ENCODE data around the gene STOML3.

STOML3 gene

DNA sequence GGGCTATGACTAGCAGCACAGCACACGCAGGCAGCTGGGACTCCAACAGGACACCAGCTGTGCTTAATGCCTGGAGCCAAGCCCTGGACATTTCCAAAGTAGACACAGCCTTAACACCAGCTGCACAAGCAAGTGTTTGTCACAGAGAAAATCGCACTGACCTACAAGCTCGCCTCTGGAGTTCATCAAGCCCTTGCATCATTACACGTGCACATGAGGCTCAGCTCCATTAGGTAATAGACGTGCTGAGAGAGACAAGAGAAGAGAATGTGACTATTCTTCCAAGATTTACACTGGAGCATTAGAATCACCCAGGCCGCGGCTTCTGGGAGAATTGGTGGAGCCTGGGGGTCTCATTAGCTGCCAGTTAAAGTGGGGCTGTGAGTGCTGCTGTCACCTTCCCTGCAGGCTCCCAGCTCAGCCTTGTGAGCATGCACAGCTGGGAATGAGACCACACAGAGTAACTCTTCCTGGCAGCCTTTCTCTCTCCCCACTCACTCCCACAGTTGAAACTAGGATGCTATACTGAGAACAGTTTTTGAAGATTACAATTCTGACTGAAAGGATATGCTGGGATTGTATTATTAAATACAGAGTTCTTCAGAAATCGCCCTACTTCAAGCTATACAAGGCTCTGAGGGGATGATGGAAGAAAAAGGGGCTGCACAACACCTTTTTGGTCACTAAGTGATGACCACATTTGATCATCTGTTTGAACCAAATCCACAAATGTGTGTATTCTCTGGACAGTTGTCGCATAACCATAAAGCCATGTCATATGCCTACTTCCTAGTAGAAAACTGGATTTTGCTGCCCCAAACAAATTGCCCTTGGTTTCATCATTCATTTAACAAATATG, 10.5 kb downstream of the STOML3 start:
- DNase-seq = no peak

DNA sequence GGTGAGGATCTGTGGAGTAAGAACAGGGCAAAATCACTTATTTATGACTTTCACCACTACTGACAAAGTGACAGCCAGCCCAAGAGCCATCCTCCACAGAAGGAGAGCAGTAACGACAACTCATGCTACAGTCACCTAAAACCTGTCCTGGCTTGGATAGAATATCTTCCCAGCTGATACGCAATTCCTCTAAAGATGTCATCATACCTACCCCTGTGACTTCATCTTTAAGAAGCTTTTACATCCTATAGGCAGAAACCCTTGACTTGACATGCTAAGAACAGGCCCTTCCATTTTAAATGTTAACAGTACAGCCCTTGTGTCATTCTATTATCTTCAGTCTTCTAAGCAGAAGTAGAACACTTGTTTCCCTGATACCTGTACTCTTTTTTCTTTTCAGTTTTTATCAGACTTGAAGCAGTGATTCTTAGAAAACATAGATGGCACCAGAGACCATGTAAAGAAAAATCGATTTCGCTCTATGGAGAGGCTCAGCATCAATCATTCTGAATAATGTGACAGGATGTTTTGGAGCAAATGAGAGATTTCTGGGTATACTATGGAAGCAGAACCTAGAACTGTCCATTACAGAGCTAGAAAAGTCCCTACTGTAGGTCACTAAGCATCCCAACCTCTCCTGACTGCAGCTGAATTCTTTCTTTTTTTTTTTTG, 20.1 kb downstream of the STOML3 start:
- no peak for DNase-seq

DNA sequence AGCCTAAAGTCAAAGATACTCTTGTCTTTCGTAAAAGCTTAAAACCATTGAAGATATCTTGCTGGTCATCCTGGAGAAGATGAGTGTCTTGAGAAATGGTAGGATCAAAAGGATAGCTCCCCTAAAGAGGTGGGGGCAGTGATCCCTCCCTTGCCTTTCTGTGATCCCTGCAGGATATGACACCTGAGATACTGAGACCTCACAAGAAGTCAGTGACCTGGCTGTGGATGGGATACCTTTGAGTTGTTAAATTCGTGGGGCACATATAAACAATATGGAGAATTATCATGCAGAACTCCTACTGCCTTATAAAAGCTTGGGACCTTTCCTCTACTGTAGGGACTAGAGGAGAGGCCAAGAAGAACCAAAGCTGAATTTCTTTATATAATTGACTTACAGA, 21.4 kb downstream of the STOML3 start:
- DNase-seq = no peak

DNA sequence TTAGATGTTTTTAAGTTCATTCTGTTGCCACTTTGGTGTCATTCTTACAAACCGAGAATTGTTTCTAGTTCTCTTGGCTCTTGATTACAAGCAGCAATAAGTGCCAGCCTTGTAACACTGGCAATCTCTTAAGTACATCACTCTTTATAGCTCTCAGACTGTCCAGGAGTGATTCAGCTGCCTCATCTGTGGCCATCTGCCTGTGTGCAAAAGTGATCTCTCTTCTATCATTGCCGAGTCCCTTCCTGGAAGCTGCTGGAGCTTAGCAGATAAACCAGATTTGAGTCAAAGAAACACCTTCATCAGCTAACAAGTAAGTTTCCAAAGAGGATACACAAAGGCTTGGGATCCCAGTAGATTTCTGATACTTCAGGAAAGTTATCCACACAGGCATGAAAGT, 23.2 kb downstream of the STOML3 start:
- DNase-seq = no peak

DNA sequence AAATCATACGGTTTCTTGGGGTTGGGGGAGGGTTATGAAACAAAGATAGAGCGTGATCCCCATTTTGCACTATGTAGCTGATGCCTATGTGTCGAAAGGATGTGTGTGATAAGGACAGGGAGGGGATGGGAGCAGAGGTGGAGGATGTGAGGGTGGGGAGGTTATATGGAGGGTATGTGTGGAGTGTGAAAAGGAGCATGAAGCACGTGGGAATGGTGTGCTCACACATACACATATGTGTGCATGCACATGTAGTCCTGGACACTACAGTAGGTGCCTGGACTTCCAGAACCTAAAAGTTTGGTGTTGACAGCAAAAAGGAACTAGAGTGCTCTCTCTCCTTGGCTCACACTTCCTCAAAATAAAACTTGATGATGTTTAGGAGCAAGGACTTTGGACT, 25.4 kb downstream of the STOML3 start:
- no peak for DNase-seq

DNA sequence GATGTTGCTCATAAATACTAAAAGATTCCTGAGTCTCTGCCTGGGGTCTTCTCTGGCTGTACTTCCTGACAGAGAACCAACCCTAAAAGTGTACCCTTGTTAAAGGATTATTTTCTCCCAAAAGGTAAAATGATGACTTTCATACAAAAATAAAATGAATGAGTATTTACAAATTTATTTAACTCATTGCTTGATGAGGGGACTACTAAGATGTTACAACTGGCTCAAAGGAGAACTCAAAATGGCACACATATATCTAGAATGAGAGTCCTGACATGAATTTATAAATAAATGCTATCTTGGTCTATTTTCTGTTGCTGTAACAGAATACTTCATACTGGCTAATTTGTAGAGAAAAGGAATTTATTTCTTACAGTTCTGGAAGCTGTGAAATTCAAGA, 30.5 kb downstream of the STOML3 start:
- no peak for DNase-seq

DNA sequence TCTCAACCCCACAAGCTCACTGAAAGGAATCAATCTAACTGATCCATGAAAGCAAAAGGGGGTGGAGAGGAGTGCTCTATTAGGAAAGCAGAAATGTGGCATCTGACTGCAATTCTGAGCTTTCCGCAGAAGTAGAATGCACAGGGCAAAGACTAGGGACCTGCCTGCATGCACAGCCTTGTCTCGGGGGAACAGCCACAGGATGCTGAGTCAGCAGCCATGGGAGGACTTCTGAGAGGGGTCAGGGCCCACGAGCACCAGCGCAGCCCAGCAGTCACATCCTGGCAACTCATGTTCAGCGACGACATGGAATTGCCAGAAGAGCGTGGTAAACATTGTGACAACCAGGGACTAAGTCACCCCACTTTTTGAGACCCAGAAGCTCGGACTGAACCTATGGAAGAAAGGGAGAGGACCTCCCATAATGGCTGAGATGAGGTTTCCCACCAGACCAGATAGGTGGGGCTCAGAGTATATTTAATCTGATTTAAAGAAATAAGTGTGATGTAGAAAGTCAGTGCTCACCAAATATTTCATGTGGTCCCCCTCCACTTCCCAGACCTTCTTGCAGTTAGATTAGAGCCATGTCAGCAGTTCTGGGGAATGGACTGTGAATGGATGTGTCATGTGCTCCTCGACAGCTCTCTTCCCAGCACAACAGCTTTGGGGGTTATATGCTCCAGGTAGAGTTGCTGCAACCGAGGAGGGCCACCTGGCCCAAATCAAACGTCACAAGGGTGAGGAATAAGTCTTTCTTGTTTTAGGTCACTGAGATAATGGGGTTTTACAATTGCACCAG, 32.6 kb downstream of the STOML3 start:
- DNase-seq = no peak

DNA sequence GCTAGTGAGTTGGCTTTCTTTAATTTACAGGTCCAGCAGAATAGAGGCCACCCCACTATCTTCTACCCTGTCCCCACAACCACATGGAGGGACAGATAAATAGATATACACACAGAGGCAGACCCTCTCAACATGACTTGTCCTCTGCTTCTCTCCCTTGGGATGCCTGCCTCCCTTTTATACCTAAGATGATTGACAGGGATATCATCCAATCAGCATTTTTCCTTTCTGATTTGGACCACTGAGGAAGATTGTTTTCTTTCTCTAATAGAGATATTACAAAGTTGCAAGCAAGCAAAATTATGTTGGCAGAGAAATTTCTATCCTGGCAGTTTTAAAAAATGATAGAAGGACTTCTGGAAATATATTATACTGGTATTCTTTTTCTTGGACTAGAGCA, 35.8 kb downstream of the STOML3 start:
- DNase-seq = no peak

DNA sequence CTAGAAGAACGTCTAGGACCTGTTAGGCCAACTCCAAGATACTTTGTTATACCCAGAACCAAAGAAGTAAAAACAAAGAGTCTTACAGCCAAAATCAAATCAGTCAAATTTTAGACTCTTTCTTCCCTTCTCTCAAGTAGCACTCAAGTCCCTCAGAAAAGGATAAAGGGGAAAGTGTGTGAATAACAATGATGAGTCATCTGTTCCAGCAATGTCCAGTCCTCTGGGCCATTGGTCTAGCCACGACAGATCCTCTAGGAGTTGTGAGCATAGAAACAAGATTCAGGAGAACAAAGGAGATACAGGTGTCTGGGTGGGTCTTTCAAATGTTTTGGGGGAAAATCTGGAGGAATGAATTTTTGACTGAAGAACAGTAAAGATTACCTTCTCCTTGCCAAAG, 36.3 kb downstream of the STOML3 start:
- DNase-seq = no peak

DNA sequence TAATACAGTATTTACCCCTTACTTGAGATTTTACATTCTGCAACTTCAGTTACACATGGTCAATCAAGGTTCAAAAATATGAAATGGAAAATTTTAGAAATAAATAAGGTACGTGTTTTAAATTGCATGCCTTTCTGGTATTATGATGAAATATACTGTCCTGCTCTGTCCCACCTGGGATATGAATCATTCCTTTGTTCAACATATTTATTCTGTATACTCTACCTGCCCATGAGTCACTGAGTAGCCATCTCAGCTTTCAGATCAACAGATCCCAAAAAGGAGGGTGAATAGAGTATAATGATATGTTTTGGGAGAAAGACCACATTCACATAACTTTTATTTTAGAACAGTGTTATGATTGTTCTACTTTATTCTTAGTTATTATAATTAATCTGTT, 37.8 kb downstream of the STOML3 start:
- DNase-seq = no peak

DNA sequence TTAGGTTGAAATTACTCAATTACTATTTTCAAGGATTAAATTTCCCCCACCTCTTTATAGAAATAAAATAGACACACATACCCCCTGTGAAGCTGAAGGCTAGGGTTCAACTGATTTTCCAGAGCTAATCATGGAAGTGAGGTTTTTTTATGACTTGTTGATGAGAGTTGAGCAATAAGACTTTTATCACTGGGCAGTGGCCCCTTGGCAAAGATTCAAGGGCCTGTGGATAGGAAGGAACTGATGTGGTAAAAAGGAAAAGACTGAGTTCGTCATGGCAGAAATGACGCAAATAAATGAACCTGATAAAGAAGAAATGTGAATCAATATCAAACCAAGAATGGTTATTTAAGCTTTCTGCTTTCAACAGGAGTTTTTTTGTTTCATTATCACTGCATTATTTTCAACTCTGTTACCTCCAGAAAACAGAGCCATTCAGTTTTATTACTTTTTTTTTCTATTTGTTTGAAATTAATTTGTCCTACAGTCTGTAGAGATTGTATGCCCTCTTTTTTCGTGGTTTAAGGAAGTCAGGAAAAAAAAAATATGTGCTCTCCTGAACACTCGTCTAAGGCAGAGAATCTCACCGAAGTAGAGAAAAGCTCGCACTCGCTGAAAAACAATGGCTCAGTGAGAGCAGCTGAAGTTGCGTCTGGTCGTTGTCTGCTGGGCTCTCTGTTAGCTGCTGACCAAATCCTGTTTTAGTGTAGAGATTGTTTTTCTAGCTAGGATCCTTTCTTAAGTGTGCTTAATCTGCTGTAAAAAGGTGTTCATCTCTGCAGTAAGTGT, 38.9 kb downstream of the STOML3 start:
- DNase-seq = no peak

DNA sequence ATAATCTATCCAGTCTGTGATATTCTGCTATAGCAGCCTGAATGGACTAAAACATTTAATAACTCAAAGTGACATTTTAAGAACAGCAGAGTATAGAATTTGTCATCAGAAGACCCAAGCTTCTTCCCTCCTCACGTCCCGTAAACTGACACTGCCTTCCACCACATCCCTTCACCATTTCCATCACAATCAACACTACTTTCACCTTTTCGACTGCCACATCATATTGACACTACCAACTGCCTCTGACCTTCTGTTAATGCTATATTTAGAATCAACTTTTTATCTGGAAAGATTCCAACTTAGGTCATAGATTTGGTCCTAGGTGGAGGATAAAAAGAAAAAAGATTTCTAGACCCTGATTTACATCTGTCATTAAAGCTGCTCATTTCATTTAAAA, 39.6 kb downstream of the STOML3 start:
- no peak for DNase-seq

DNA sequence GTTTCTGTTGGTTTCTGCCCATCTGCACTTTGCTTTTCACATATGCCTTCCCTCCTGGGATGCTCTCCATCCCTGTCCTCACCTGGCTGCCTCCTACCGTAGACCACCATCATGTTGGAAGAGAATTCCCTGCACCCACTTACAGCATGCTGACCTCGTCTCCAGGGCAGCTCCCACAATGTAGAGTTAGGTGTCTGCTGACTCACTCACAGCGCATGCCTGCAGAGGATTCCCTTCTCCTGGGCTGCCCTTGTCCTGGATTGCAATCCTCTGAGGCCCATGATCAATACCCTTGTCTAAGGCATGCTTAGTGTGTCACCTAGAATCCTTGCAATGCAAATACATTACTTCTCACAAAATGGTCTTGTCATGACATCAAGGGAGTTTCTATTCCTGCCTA, 43.6 kb downstream of the STOML3 start:
- no peak for DNase-seq

DNA sequence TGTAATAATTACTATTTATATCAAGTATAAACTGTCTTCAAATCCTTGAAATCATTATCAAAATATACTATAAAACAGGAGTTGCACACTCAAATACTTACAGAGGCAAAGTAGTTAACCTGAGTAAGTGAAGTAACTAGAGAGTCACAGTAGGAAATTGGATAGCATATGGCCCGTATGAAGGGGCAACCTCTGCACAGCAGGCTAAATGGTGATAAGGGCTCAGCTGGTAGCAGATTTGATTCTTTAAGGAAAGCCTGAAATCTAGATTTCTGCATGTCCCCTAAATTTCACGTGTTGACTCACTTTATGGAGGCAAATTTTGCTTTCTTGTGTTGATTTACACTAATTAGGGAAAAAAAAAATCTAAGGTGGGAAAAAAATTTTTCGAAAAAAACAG, 46.4 kb downstream of the STOML3 start:
- no peak for DNase-seq

DNA sequence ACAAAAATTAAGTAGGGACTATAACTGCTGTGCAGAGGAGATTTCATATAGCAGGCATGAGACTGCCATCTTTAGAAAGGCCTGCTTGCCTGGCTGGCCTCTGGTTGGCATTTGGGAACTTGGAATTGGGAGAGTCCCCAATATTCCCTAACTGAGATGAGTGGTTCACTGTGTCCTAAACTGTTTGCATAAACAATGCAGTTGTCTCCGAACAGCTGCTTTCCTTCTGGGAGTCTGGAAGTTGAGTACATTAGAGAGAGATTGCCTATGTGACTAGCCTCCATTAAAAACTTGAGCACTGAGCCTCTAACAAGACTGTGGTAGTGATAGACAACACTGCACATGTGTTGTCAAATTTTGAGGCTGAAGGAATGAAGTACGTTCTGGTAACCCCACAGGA, 47.4 kb downstream of the STOML3 start:
- no peak for DNase-seq

DNA sequence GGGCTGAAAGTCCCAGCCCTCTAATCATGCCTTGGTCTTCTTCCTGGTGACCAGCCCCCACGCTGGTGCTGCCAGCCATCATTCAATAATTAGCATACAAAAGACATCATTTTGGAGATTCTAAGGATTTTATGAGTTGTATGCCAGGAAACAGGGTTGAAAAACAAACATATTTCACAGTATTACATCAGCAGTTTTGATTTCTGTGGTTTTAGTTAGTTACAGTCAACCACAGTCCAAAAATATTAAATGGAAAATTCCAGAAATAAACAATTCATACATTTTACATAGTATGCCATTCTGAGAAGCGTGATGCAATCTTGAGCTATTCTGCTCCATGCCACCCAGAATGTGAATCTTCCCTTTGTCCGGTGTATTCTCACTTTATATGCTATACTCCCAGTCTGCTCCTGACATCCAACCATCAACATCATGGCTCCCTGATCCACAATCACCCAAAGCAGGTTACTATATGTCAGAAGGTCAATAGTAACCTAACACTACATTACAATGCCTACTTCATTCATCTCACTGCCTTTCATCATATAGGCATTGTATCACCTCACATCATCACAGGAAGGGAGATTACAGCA, 49.2 kb downstream of the STOML3 start:
- DNase-seq = peak; percentile 14

DNA sequence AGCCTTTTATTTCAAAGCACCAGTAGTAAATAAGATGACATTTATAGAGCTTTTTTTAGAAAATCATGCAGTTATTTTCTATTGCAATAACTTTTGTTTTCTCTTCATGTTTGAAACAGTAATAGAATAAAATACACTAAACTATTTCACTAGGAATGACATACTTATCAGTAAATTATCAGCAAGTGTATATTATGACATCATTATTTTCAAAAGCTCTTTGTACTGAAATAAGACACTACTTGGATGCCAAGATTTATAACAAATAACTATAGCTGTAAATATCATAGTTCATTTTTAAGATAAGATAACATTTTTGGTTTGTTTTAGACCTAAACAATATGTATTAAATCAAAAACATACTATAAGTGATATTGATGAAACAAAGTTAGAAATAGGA, 56.8 kb downstream of the STOML3 start:
- no peak for DNase-seq

DNA sequence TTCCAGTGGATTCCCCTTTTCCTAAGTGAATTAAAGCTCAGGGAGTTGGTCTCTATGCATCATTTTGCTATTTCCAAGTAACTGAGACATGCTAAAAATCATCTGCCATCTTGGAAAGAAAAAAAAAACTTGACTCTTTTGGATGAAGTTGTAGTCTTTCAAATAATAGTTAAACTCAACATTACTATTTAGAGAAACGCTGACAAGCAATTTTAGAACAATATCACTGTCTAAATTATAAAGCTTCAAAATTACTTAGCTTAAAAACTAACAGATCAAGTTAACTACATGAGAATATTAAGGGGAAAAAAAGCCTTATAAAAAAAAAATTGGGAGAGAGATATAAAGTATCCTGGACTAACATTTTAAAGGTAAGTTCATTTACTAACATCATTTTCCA, 68.5 kb downstream of the STOML3 start:
- no peak for DNase-seq

DNA sequence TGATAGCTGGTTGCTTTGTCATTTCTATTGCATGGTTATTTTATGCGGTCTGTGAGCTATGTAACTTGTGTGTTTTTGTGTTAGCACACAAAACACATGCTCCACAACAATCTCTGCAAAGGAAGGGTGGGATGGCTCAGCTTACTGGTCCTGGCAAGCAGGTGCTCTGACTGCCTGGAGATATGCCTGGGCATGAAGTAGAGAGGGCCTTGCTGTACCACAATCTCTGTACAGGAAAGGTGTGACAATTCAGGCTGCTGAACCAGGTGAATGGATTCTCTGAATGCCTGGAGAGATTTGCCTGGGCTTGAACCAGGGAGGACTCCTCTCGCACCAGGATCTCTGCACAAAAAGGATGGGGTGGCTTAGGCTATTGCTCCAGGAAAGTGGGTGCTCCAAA, 69.5 kb downstream of the STOML3 start:
- no peak for DNase-seq

All from fibroblast of skin of right quadriceps (primary cell).